MCF 10A (cell line): ENCODE measurements around the gene RASAL1. TPM values are rescaled to one million over a fixed set of nuclear protein-coding genes. Genes with fewer than 3 reads are reported as not detected.
A peak's percentile ranks its signal among the peaks of the same experiment; 100 is the strongest.

ENCODE experiments used
- BruUV-seq: library from RNA; stranded (reverse); fragments of 400-500 nt; replicated peaks from 2 replicates; lab custom pipeline; 2021; lab: Mats Ljungman, UMichigan
- CTCF ChIA-PET: fragments of 300-600 bp; sonication (Branson Sonifier 250); formaldehyde crosslinking; extraction: SDS; loops from one replicate; lab custom pipeline; 2021; ENCODE audit warnings: antibody characterized with exemption, inconsistent platforms; lab: Yijun Ruan, JAX
- POLR2A ChIA-PET: fragments of 300-600, 350-650 bp; sonication (Branson Sonifier 250); formaldehyde crosslinking; extraction: SDS; loops from one replicate; lab custom pipeline; 2020; ENCODE audit warnings: antibody characterized with exemption, inconsistent platforms; lab: Yijun Ruan, JAX
- DNase-seq: peaks from one replicate; pipeline ENCODE4 v3.0.0-alpha.2; 2018; ENCODE audit not compliant: unreplicated experiment
- H3K27ac Mint-ChIP-seq: one replicate; pipeline ENCODE4 v1.8.0; 2022; ENCODE audit warnings: mild to moderate bottlenecking, low read depth, mixed read lengths; ENCODE audit not compliant: unreplicated experiment
- H3K27me3 Mint-ChIP-seq: one replicate; pipeline ENCODE4 v1.8.0; 2022; ENCODE audit warnings: mixed read lengths; ENCODE audit not compliant: insufficient read depth, unreplicated experiment
- H3K36me3 Mint-ChIP-seq: one replicate; pipeline ENCODE4 v1.8.0; 2022; ENCODE audit warnings: mild to moderate bottlenecking, moderate library complexity, mixed read lengths; ENCODE audit not compliant: insufficient read depth, unreplicated experiment
- H3K4me1 Mint-ChIP-seq: one replicate; pipeline ENCODE4 v1.8.0; 2022; ENCODE audit warnings: mixed read lengths; ENCODE audit not compliant: insufficient read depth, unreplicated experiment
- H3K4me3 Mint-ChIP-seq: one replicate; pipeline ENCODE4 v1.8.0; 2022; ENCODE audit warnings: mild to moderate bottlenecking, moderate library complexity, mixed read lengths; ENCODE audit not compliant: unreplicated experiment
- H3K9me3 Mint-ChIP-seq: one replicate; pipeline ENCODE4 v1.8.0; 2022; ENCODE audit warnings: mixed read lengths; ENCODE audit not compliant: unreplicated experiment
- intact Hi-C: fragments of 100-400 bp; cut with micrococcal nuclease; formaldehyde crosslinking; loops from 2 replicates; pipeline ENCODE4 v1.14.1; 2022
- total RNA-seq: library from RNA; stranded (reverse); gene quantifications from 2 replicates; pipeline ENCODE4 v1.2.3, GENCODE V29; 2022
- TF ChIP-seq, protein P1 (sequence below): fragments of 200-600 bp; IDR thresholded peaks from one replicate; pipeline ENCODE4 v1.8.0; 2022; ENCODE audit warnings: antibody characterized with exemption, mild to moderate bottlenecking; ENCODE audit not compliant: unreplicated experiment

Gene RASAL1
- total RNA-seq, 1 experiment from 2014 or later = not detected

DNA sequence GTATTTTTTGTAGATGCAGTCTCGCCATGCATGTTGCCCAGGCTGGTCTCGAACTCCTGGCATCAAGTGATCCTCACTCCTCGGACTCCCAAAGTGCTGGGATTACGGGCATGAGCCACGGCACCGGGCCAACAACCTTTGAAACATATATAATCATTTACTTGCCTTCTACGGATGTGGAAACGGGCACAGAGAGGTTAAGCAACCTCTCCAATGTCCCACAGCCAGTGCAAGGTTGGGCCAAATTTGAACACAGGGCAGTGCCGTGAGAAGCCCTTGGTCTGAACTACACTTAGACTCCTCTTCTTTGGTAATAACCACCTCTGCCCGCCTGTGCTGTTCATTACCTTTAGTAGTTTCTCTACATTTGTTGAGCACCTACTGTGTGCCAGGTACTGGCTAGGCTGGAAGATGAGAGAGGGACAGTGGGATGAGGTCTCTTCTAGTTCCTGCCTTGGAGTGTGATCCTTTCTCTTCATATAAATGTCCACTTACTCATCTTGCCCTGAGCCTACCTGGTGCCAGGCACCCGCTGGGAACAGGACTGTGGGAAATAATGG lies 47.5 kb upstream of the RASAL1 start:
- Mint-ChIP-seq H3K4me1 (peaks cover 7% of the 10 kb centered on the region), H3K27me3 (no peaks in the 10 kb centered on the region), H3K4me3 (peak overlapping the region; percentile 91), H3K27ac (peak overlapping the region; percentile 69), H3K36me3 (peaks cover 55% of the 10 kb centered on the region), H3K9me3 (no peaks in the 10 kb centered on the region)
- ChIA-PET POLR2A (interaction anchor here (1.8 kb wide), 1 partner anchor 143 kb away, joined by 7 read pairs; no protein-coding TSS in a partner anchor), CTCF (interaction anchor here (0.6 to 1.6 kb wide), 5 partner anchors 8 to 243 kb away, joined by 3 to 13 read pairs (median 4); no protein-coding TSS in a partner anchor)
- no peak for DNase-seq
- intact Hi-C loops = no loop called here
- TF ChIP-seq, protein P1, sequence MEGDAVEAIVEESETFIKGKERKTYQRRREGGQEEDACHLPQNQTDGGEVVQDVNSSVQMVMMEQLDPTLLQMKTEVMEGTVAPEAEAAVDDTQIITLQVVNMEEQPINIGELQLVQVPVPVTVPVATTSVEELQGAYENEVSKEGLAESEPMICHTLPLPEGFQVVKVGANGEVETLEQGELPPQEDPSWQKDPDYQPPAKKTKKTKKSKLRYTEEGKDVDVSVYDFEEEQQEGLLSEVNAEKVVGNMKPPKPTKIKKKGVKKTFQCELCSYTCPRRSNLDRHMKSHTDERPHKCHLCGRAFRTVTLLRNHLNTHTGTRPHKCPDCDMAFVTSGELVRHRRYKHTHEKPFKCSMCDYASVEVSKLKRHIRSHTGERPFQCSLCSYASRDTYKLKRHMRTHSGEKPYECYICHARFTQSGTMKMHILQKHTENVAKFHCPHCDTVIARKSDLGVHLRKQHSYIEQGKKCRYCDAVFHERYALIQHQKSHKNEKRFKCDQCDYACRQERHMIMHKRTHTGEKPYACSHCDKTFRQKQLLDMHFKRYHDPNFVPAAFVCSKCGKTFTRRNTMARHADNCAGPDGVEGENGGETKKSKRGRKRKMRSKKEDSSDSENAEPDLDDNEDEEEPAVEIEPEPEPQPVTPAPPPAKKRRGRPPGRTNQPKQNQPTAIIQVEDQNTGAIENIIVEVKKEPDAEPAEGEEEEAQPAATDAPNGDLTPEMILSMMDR = no peak
- no TSS peak for BruUV-seq

DNA sequence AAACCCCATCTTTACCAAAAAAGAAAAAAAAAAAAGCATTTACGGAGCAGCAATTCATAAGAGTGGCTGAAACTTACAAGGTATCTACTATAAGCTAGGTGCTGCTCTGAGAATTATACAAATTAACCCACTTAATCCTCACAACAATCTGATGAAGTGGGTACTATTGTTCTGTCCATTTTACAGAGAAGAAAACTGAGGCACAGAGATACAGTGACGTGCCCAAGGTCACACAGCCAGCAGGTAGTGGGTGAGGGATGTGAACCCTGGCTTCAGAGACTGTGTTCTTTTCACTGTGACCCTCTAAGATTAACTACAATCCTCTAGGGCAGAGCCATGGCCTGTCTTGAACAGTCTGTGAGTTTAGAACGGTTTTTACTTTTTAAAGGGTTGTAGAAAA lies 46.4 kb upstream of the RASAL1 start:
- Mint-ChIP-seq H3K9me3 (no peaks in the 10 kb centered on the region), H3K27me3 (no peaks in the 10 kb centered on the region), H3K4me3 (no peak overlapping the region), H3K36me3 (peaks cover 60% of the 10 kb centered on the region), H3K4me1 (peaks cover 3% of the 10 kb centered on the region), H3K27ac (no peak overlapping the region)
- TF ChIP-seq, protein P1 = no peak
- intact Hi-C loops = no loop called here
- DNase-seq = no peak
- BruUV-seq = no TSS peak
- ChIA-PET CTCF (interaction anchor here (1.0 kb wide), 1 partner anchor 9 kb away, joined by 4 read pairs; no protein-coding TSS in a partner anchor), POLR2A (no interaction called here)

DNA sequence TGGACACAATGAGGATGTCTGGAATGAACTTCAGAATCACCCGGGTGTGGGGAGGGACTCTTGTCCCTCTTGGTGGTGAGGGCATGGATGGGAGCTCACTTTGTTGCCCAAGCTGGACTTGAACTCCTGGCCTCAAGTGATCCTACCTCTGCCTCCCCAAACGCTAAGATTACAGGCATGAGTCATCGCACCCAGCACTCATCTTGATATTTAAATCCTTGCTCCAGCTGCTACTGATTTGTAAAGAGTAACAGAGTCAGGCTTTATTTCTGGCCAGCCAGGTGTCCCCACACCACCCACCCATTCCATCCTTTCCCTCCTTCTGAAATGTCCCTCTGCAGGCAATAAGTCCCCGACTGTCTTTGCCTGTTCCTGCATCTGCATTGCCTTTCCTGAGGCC lies 44.8 kb upstream of the RASAL1 start:
- no peak for DNase-seq
- ChIA-PET CTCF (interaction anchor here (0.6 to 0.9 kb wide), 2 partner anchors 187 to 191 kb away, joined by 3 to 4 read pairs; no protein-coding TSS in a partner anchor), POLR2A (no interaction called here)
- H3K9me3 Mint-ChIP-seq = no peaks in the 10 kb centered on the region
- no peaks in the 10 kb centered on the region for H3K27me3 Mint-ChIP-seq
- intact Hi-C loops = no loop called here
- TF ChIP-seq, protein P1 = no peak
- H3K4me3 Mint-ChIP-seq = no peak overlapping the region
- H3K4me1 Mint-ChIP-seq = no peaks in the 10 kb centered on the region
- H3K36me3 Mint-ChIP-seq = peaks cover 71% of the 10 kb centered on the region
- BruUV-seq = no TSS peak
- no peak overlapping the region for H3K27ac Mint-ChIP-seq

DNA sequence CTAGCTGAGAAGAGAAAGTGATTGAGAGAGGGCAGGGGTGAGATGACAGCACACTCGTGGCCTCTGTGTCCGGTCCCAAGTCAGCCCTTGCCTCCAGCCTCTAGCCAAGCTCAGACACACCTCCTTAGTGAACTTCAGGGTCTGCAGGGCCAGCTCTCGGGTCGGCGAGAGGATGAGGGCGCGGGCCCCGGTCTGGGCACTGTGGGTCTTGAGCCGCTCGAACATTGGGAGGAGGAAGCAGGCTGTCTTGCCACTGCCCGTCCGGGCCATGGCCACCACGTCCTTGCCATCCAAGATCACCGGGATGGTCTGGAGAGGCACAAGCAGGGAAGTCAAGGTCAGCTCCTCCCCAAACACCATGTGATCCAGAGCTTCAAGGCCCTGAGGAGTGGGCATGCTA lies 43.5 kb upstream of the RASAL1 start:
- Mint-ChIP-seq H3K4me1 (peaks cover 5% of the 10 kb centered on the region), H3K4me3 (no peak overlapping the region), H3K9me3 (no peaks in the 10 kb centered on the region), H3K36me3 (peaks cover 76% of the 10 kb centered on the region), H3K27ac (no peak overlapping the region), H3K27me3 (no peaks in the 10 kb centered on the region)
- intact Hi-C loops = no loop called here
- BruUV-seq = no TSS peak
- ChIA-PET CTCF (interaction anchor here (0.7 to 9.7 kb wide), 5 partner anchors 18 to 176 kb away, joined by 3 to 131 read pairs (median 3); no protein-coding TSS in a partner anchor), POLR2A (no interaction called here)
- no peak for DNase-seq
- TF ChIP-seq, protein P1 = no peak
